IPS-NIHi11 (cell line): ENCODE results near the gene LEF1.

ENCODE experiments used
- DNase-seq: peaks from one replicate; pipeline ENCODE4 v3.0.0; 2012; ENCODE audit warnings: mixed read lengths, low spot score

Gene LEF1

DNA sequence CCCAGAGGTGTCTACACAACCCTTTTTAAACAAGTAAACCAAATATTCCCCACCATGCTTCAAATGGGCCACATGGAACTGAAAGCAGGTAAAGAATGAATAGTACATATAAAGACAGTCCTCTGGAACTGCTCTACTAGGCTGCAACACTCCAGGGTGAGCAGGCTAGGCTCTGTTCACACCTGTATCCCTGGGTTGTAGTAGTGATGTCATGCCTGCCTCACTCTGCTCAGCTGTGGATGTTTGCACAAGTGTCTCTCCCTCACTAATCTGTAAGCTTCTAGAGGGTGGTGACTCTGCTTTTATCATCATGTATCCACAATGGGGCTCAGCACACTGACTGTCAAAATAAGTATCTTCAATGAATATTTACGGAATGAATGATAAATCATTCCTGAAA lies 20.4 kb downstream of the LEF1 start:
- no peak for DNase-seq

DNA sequence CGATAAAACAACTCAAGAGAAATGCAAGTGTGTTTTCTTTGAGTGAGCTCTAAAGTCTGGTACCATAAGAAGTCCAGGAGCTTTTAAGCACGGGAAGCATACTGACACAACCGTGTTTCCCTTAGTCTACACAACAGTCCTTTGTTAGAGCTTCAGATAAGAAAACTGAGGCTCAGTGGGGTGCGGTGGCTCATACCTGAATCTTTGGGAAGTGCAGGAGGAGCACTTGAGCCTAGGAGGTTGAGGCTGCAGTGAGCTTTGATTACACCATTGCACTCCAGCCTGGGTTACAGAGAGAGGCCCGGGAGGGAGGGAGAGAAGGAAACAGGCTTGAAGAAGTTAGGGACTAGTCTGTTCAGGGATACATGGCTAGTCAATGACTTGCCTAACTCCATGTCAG lies 21.9 kb downstream of the LEF1 start:
- DNase-seq, result no peak

DNA sequence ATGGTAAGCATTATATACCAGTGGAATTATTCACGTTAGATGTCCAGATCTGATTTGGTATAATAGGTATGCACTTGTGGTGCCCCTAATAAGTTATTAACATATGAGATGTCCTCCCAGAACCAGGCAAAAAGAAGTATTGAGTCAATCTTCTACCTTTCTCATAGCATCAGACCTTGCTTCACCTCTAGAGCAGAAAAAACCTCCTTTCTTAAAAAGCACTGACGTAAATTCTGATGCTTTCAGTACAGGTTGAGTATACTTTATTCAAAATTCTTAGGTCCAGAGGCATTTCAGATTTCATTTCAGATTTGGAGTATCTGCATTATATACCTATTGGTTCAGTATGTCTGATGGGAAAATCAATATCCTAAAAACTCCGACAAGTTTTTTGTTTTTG lies 22.4 kb downstream of the LEF1 start:
- DNase-seq, result no peak

DNA sequence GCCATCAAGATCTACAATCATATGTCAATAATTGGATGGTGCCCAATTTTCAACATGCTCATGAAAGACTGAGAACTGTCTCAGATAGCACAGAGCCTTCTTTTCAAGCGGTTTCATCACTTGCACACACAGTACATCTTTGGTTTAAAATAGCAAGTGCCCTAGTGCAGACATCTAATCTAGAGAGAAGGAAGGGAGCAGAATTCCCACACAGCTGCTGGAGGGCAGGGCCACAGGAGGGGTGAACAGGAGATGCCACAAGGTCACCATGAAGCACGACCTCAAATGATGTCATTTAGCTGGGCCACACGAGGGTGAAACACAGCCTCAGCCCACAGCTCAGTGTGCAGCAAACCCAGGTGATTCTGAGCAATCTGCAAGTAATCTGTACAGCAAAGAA lies 24.3 kb downstream of the LEF1 start:
- no peak for DNase-seq

DNA sequence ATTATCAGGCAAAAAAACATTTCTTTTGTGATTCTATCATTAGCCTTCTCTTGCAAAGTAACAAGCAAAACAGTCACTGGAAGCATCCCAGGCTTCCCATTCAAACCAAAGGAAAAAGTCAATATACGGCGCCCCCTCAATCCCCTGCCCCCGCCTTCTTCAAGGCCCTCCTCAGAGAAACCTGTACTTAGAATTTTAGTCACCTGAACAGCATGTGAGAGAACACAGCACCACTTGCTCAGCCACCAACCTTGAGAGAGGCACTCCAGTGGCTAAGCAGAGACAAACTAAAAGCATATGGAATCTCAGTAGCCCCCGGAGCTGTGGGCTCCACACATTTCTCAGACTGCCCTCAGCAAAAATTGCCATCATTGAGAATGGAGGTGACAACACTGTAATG lies 25.2 kb downstream of the LEF1 start:
- no peak for DNase-seq

DNA sequence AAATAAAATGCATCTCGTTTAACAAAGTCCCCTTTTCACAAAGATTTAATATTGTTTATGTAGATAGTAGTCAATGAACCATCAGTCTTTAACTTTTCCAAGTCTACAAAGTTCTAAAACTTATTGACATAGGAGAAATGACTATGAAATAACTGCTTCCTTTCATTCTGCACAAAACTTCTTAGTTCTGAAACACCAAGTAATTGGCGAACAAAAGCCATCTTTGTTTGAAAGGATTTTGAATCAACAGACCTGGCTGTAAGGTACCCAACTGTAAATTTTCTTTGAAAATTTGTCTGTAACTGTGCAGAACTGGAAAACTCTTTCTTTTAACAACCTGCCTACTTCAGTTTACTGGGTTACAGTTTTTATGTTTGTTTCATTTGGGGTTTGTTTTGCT lies 25.9 kb downstream of the LEF1 start:
- DNase-seq, result no peak

DNA sequence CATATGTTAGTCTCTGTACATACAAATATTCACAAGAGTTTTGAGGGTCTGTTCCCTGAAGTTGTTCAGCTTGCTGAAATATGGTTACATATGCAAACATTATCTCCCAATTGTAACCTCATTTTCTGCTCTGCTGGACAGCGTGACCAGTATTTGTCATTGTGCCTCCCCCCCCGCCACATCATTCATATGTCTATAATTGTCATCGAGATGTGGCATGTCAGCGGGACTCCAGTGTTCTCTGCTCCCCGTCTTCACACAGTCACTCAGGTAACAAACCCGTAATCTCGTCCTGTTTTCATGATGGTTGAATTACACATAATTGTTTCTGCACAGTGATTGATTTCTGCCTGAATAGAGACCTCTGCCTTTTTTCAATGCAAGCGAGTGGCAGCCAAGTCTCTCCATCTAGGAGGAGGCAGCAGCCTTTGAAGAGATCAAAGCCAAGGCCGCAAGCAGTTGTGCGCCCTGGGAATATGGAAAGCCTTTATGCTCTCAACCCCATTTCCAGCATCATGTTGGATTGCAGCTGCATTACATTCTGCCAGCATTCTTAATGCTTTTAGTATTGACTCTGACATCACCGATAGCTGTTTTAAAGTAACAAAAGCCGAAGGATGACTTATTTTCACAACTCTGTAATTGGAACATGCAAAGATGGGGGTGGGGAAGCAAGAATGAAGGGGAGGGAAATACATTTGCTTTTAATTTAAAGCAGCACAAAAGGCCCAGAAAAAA lies 27.4 kb downstream of the LEF1 start:
- no peak for DNase-seq

DNA sequence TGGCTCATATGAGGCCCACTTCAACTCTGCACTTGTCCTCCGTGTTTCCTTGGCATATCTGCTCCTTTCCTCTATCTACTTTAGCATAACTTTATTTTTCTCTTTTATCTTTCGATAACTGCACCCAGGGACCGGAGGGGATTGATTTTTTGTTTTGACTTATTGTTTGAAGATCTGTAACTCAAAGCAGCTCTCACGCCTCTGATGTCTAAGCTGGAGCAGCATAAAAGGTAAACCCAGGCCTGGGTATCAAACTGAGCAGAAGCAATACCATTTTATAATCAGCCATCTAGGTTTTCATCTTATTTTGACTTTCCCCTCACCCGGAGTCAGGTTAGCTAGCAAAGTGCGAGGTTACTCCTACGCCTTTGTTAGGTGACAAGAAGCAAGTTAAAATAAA lies 28.4 kb downstream of the LEF1 start:
- no peak for DNase-seq

DNA sequence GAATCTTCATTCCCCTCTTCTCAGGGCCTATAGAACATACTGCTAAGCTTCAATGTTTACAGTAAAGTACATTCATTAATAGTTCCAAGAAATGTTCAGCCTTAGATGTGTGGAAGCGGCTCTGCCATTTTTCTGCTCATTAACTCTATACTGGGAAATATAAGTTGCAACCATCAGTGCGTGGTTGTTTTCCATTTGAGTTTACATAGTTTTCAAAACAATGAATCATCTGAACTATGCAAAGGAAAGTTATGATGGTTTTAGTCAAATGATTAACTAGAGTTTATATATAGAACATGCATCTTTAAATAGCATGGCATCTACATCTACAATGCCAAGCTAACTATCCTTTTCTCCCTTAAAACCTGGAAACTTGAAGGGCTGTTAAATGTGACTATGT lies 29.6 kb downstream of the LEF1 start:
- no peak for DNase-seq

DNA sequence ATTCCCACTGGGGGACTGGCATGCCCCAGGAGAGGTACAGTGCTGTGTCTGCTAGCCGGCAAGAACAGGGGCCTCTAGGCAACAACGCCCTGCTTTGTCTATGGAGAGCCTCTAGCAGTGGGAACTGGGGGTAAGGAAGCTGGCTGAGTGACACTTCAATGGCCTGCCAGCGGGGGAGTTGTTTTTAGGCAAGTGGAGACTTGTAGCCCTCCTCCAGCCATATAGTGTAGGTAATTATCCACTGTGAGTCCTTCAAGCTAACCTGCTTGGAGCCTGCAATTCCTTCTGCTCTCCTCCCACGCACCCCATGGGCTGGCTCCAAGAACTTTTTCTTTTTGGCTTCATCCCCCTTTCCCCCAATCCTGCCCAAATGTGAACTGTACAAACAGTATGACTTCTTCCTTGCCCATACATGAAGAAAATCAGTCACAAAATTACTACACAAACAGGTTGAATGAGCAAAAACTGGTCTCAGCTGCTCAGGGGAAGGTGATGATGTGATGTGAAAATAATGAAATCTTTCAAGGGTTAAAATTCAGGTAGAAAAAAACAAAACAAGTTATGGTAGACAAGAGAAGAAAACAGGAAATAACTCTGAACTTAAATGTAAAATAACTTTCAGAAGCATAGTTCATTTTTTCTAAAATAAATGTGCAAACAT lies 33.1 kb downstream of the LEF1 start:
- DNase-seq, result peak; percentile 75

DNA sequence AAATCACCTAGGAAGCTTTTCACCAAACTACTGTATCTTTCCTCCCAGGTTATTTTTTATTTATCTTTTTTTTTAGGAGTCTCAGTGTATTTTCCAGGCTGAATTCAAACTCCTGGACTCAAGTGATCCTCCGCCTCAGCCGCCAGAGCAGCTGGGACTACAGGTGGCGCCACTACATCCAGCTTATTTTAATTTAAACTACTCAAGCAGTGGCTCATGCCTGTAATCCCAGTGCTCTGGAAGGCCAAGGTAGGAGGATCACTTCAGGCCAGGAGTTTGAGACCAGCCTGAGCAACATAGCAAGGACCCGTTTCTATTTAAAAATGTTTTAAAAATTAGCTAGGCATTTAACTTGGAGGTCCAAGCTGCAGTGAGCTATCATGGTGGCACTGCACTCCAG lies 37.8 kb downstream of the LEF1 start:
- no peak for DNase-seq

DNA sequence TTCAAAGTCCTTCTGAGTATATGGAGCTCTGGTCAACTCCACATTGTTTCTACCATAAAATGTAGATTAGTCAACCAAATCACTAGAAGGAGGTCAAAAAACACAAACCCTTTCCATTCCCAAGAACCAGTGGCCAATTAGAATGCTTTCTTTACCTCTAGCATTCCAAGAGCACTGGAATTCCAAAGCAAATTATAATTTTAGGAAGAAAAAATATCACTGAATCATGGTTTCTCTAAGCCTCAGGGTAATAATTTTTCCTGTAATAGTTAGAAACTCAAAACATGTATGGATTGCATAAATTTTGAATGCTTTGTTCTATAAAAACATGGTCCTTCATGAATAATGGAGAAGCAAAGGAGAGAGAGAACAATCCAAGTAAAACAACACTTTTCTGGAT lies 39.5 kb downstream of the LEF1 start:
- DNase-seq, result no peak

DNA sequence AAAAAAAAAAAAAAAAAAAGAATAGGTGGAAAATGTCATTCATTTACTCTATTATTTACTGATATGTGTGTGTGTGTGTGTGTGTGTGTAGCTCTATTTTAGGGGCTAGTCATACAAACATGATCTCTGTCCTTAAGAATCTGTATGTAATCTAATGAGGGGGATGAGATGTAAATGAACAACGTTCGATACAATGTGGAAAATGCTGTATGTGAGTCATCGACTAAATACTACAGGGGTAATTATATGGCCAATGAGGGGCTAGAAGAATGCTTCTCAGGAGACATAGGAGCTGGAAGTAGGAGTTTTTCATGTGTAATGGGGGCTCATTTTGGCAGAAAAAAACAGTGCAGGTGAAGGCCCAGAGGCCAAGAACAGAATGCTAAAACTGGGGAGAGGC lies 41.9 kb downstream of the LEF1 start:
- DNase-seq, result no peak

DNA sequence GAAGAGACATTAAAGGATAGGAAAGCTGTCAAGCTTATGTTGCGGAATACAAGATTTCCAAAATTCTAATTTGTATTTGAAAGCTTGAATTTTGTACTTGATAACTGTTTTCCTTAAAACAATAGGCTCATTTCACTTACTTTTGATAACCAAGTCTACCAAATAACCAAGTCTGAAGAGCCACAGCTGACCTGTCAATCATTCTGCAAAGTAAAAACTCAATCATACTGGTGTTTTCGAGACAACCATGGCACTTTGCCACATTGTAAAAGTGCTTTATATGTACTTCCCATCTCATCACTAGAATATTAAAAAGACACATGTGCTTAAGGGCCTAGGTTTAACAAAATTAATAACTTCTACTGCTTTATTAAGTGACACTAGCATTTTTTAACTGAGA lies 47.9 kb downstream of the LEF1 start:
- no peak for DNase-seq

DNA sequence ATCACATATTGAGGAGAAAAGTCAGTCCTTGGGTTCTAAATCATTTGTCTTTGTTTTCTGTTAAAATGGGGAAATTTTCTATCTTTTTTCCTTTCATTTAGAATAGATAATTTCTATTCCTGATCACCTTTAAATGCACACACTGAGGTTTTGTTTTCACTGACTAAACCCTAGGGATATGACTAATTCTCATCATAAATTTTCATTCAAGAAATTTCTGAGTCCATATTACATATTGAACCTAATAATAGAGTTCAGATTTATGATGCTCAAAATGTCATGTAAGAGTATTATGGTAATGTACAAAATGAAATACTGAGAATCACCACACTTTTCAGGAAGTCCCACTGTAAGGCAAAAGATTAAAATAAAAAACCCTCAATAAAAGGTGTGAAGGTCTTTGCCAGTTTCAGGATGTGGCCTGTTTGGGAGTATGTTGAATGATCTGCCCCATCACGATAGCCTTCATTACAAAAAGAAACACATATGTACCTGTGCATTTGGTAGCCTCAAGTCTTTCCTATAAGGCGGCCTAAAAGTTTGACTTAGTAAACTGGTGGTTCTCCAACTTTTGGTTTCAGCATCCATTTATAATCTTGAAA lies 49.4 kb downstream of the LEF1 start:
- no peak for DNase-seq

DNA sequence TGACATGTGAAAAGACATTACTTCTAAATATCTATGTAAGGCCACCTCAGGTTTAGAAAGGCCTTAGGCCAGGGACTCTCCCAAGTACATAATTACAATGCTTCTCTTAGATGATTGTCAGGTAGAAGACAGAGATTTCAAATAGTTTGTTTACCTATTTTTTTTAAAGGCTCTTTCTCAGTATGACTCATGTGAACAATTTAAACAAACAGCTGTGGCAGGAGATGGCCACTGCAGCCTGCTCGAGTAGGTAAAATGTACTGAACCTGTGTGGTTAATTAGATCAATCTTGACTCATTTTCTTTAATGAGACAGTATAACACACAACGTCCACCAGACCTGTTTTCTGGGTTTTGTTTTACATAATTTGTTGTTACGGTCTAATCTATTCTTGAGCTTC lies 50.2 kb downstream of the LEF1 start:
- no peak for DNase-seq

DNA sequence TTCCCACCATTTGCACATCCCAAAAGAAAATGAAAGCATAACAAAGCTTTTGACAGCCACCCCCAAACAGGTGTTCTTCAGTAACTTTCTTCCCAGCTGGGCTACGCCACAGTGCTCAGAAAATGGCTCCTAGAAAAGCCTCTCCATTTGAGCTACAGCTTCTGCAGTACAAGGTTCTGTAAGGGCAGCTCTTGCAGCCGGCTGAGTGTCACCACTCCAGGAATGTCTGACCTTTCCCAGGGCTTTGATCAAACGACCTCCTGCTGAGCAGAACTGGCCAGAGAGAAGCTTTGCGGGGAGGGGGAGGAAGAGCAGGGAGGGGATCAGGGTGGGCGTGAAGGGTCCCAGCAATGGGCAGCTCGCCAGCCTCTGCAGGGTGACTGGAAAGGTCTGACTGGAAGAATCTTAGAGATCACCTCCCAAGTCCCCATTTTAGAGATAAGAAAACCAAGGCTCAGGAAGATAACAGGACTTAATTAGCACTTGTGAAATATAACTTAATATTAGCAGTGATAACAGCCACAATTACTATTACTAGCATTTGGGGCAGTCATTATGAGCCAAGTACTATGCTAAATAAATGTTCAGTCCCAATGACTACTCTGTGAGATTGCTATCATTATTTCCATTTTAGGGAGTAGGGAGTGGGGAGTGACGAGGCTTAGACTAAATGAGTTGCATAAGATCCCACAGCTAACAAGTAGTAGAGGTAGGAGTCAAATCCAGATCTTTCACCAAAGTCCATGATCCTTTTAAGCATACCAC lies 51.1 kb downstream of the LEF1 start:
- DNase-seq, result peak; percentile 65

DNA sequence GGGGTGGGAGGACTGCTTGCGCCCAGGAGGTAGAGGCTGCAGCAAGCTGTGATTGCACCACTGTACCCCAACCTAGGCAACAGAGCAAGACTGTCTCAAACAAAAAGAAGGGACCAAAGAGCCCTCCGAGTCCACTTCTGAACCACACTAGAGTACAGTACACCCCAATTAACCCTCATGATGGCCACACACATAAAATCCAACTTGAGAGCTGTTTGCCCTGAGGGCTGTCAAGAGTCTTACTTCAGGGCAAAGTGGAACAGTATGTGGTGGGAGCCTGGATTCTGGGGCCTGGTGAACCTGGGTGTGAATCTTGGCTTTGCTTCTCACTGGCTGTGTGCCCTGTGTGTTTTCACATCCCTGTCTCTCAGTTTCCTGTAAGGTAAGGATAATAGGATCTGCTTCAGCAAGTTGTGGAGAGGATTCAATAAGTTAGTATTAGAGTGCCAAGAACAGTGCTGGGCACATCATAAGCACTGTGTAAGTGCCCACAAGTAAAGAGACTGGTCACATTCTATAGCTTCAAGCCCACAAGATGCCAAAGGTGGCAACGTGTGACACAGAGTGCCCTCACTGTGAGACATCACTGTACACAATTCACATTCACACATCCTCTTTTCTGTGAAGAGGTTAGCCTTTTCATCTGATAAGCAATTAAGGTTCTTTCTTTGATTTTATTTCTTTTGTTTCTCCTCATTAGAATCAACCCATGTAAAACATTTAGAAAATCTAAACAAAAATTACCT lies 52.1 kb downstream of the LEF1 start:
- DNase-seq, result no peak

DNA sequence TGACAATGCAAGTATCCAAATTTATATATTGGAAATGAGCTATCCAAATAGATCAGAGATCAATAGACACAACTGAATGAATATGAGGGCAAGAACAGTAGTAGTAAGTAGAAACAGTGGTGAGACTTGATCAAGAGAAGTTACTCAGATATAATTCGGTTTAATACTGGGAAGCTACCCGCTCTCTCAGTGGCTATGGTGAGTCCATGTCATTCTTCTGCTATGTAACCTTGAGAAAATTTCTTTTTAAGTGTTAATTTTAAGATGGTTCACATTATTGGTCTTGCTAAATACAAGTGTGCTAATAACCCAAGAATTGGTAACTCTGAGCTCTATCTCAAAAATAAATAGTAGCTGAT lies 53.6 kb downstream of the LEF1 start:
- no peak for DNase-seq

DNA sequence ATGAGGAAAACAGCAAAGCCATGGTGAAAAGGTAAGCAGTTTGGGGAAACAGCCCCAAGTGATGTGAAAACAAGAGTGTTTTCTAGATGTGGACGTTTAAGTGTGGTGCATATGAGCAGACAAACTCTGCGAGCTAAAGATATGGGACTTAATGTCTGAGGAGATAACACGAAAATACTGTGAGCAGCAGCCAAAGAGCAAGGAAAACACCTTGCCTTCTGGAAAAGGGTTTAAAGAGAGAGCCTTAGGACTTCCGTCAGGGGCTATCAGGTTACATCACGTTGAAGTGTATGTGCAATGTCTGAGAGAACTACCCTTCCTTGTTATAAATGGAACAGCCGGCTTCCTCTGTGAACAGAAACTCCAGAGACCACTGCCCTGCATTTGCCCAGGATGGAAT lies 54.2 kb downstream of the LEF1 start:
- DNase-seq, result no peak

DNA sequence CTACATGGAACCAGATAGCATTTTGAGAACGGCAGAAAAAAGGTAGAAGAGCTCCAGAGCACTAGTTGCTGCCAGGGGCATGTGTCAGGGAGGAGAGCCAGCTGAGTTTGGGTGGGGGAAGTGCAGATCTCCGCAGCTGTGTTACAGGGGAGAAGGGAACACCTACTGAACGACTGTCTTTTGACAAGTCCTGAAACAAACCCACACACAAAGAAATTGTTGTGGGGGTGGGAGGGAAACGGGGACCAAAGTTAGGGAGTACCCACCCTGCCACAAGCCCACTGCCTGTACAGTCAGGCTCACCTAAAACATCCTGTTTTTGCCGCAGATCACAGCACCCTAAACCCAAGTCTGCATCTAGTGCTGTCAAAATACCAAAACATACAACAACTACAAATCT lies 55.5 kb downstream of the LEF1 start:
- no peak for DNase-seq

DNA sequence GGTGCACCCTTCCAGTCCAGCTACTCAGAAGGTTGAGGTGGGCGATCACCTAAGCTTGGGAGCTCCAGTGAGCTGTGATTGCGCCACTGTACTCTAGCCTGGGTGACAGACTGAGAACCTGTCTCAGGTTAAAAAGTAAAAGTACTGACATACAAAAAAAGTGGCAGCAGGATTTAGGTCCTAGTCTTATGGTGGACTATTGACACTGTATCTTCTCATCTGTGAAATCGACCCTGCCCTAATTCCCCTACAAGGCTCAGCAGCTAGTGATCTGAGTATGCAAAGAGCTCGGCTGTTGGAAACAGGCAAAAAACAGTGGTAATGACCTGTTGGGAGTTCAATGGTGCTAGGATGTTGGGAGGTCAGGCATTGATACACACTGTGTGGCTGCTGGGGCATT lies 57.0 kb downstream of the LEF1 start:
- DNase-seq, result no peak
